Measurements from ENCODE around the gene DPH1.

Gene DPH1

DNA sequence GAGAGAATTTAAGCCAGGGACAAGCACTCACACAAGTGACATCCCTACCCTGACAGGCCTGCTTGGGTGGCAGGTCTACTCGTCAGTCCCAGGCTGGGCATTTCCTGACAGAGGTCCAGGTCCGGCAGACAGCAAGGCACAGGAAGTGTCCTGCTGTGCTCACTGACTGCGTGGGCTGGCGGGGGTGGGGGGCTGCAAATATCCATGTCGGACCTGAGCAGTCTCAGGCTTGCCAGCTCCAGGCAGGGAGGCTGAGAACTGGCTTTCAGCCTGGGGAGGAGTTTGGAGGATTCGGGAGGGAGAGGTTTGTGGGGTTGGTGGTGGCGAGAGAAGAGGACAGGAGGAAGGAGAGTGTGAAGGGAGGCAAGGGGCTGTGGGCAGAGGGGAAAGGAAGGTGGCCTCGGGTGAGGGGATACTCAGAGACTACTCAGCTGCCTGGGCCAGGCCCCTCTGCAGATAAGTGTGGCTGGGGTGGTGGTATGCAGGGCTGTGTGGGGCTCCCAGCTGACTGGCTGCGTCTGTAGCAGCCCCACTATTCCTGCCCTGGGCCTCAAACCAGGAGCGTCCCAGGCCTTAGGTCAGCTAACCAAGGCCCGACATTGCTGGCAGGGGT, 32.7 kb downstream of the DPH1 start:
- no peak for DNase-seq

DNA sequence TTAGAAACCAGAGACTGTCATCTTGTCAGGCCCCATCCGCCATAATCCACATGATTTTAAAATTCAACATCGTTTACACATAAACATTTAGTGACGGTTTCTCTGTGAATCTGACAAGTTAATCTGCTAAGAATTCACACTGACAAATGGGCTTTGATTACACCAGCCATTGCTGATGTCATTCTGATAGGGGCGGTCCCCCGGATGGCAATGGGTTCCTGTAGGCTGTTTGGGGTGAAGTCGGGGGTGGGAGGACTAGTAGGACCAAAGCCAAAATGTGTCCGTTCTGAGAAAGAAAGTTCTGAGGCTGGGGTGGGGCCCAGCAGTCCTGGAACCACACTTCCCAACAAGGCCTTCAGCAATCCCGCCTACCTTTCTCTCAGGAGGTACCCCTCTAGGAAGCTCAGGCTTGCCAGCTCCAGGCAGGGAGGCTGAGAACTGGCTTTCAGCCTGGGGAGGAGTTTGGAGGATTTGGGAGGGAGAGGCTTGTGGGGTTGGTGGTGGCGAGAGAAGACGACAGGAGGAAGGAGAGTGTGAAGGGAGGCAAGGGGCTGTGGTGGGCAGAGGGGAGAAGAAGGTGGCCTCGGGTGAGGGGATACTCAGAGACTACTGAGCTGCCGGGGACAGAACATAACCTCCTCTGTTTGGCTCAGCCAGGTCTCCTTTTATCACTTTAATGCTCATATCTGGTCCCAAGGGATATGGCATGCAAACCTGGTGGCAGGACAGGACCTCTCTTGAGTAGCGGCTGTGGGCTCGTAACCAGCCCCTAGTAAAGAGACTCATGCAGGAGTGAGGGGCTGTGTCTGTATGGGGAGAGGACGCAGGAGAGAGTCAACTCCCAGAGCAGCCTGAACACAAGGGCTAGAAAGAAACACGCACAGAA, 33.6 kb downstream of the DPH1 start:
- no peak for DNase-seq

DNA sequence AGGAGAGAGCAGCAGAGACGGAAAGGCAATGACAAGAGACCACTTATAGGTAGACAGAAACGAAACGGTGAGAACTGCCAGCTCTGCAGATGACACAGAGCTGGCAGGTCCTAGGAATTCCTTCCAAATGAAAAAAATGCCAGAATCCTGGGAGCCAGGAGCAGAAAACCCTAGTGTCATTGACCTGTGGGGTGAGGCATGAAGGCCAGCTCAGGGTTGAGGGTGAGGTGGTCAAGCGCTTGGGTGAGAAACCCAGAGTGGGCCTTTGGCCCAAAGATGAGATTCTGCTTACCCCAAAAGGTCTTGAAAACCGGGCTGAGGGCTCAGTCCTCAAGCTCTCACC, 34.2 kb downstream of the DPH1 start:
- no peak for DNase-seq

DNA sequence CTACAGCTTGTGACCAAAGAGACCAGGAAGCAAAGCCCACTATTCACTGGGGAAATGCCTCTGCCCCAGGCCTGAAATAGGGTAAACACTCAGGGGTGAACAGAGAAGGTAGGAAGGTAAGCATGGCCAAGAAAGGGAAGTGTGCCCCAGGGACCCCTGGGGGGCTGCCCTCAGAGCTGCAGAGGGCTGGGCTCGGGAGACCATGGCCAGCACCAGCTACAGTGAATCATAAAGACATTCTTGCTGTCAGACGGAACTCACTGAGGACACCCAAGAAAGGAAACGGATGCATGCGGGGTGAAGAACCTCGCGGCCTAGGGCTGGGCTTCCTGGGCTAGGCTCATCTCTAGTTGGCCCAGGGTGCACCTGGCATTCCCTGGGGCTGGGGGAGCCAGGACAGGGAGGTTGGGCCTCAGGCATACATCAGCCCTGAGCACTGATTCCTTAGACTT, 34.6 kb downstream of the DPH1 start:
- no peak for DNase-seq

DNA sequence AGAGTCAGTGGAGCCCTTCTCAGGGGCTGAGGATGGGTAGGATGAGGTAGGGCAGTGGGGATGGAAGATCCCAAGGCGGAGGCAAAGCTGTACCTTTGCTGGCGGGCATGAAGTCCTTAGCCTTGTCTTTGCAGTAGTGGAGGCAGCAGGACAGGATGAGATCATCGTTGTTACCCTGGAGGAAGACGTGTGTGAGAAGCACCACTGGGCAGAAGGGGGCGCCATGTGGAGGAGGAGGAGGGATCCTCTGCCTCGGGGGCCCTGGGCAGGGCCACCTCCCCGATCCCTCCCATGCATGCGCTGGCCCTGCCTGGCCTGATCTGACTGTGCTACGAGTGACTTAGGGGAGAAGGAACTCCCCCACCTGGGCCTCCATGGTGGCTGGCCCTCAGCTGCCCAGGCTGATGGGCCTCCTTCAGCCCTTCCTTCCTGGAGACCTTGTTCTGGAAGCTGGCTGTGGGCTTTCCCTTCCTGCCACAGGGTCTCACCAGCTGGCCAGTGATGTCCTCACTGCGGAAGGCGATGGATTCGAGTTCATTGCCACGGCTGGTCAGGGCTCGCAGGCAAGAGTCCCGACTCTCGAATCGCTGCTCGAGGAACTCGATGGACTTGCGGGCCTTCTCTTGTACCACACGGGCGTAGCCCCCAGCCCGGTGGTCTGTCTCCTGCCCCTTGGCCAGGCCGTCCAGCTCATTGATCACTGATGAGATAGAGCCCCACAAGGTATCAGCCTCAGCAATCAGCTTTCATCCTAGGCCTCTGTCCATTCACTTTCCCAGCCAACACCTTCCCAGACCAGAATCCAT, 35.2 kb downstream of the DPH1 start:
- DNase-seq, result no peak

DNA sequence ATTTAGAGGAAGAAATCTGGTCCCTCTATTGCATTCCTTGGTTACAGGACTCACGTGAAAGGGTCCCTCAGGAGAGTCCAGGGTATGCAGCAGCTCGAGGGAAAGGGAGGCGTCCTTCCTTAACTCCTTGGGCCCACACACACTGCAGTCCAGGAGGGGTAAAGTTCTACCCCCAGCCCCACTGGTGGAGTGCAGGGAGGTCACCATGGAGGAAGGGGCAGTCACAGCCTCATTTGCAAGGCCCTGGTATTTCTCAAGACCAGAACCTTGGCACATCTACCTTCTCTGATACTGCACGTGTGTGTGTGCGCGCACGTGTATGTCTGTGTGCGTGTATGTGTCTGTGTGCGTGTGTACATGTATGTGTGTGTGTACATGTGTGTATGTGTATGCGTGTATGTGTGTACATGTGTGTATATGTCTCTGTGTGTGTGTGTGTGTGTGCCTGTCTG, 36.0 kb downstream of the DPH1 start:
- DNase-seq, result no peak

DNA sequence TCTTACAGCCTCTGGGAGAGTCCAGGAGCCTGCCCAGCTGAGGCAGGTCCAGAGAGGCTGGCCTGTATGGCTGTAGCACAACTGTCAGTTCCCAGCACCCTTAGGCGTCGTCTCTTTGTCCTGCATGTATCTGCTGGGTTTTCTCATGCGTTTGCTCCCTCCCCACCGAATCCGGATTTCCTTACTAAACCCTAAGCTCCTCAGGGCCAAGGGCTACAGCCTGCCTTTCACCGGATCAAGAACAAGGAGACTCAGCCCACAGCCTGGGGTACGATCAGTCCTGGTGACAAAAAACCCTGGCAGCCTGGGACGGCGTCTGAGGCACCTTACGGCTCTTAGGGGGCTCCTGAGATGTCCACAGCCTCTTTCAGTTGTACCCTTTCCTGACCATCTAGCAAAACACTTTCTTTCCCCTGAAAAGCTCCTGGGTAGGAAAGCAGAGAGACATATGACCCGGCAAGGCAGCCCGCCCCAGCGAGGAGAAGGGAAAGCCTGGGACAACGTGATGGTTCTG, 37.2 kb downstream of the DPH1 start:
- DNase-seq, result no peak

DNA sequence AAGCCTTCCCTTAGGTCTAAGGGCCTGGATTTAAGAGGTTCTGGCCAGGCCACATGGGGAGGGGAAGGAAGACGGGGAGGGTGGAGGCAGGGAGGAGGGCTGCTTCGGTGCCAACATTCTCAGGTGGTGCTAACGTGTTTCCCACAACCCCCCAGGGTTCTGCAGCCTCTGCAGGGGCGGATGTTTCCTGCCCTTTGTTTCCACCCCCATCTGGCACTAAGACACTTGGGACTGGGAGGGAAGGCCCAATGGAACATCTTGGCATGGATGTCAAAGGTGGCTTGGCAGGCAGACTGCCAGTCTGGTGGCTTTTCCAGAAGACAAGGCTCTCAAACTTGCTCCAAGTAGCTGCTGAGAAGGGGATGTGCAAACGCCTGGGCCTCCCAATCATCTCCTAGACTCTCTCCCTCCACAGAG, 37.7 kb downstream of the DPH1 start:
- no peak for DNase-seq

DNA sequence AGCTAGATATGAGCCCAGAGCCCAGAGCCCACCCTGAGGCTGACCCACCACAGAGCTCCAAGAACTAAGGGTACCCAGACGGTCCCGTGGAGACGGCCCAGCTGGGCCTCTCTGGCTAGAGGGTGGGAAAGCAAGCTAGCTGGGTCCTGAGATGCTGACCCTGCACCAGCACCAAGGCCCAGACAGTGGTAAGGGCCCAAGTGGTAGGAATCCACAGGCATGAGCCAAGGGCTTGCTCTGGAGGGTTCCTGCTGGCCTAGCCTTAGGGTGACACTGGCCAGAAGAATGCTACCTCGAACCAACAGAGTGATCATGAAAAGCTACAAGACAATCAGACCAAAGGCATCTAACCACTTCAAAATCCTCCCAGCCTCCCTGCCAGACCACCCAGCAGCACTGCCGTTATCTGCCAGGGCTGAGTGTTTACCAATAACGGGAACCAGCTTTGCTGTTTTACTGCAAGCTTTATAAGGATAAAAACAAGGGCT, 38.1 kb downstream of the DPH1 start:
- no peak for DNase-seq

DNA sequence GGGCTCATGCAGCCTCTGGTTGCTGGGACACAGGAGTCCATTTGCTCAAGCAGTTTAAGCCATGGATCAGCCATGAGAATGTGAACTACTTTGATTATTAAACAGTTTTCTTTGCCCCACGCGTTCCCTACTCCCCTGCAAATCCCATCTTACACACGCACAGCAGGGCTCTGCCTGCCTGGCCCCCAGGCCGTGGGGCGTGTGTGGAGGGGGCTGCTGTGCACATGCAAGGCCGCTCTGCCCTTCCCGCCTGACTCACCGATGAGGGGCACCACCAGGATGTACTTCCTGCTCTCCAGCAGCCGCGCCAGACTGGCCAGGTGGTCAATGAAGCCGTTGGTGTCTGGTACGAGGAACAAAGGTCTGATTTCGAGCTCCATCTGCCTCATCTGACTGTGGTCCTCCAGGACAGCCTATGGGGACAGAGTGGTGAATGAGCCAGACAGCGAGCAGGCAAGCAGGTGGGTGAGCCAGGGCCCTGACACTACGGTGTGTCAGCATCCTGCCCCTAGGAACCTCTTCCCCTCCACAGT, 38.6 kb downstream of the DPH1 start:
- DNase-seq, result no peak

DNA sequence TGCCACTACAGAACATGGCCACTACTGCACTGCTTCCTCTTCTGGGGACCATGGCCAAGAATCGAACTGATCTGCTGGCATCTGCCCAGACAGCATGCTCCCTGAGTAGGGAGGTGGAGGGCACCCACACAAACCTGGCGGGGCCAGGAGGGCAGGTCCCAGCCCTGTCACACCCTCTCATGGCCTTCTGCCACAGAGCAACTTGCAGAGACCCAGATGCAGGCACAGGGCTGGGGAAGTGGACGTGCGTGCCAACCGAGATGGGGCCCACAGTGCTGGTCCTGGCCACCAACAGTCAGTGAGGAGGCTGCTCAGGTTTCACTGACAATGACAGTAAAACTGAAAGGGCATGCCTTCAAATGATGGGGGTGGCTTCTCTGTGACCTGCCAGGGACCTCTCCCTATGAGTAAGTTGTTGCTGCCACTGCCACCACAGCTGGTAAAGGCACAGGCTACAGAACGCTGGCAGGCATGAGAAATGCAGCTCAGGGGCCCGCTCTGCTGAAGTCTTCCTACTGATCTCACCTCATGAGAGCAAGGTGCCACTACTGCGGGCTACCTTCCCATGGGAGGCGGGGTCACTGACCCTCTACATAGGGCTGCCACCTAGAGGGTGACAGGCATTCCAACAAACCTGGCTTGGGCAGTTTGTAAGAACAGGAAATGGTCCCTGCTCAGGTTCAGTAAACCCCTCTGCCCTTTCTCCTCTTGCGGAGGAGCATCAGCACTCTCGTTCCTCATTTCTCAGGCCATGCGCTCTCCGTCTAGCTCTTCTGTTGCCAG, 40.5 kb downstream of the DPH1 start:
- DNase-seq, result no peak

DNA sequence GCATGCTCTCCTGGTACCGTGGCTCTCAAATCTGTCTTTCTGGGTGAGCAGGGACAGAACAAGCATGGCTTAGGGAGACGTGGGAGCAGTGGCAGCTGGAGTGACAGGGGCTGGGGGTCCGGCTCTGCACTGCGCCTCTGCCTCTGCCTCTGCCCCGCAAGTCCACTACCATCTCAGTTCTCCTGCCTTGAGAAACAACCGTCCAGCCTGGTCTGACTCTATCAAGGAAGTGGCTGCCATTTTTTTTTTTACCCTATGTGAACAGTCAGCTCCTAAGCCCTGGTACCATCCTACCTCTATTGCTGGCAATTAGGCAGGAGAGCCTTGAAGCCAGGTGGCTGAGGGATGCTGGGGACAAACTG, 41.1 kb downstream of the DPH1 start:
- DNase-seq, result no peak

DNA sequence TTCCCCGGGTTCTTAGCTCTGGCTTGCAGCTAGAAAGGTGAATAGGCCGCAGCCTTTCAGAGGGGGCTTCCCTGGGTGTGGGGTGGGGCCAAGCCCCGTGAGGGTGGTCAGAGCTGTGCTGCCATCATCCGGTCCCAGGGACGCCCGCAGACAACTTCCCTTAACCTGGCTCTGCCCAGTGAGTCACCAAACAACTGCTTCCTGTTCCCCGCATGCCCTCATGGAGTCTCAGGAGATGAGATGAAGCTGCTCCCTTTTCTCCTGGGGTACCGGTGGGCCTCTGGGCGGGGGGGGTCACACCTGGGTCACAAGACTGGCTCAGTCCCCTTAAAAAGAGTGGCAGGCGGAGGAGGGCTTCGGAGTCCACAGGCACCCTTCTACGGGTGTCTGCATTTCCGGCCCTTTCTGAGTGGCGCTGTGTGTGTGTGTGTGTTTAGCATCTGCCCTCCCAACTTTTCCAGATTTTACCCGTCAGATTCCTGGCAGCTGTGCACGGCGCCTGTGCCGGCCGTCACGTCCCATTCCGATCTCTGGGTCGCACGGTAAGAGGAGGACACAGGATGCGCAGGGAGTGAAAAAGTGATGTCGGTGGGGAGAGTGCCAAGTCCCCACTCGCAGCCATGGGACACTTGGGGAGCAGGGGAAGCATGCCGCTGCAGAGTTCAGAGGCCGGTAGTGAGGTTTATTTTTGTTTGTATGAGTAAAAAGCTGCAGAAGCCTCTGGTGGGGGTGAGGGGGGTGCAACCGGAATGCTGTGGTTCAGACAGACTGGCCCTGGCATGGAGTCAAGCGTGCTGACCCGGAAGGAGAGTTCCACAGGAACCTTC, 41.7 kb downstream of the DPH1 start:
- no peak for DNase-seq

DNA sequence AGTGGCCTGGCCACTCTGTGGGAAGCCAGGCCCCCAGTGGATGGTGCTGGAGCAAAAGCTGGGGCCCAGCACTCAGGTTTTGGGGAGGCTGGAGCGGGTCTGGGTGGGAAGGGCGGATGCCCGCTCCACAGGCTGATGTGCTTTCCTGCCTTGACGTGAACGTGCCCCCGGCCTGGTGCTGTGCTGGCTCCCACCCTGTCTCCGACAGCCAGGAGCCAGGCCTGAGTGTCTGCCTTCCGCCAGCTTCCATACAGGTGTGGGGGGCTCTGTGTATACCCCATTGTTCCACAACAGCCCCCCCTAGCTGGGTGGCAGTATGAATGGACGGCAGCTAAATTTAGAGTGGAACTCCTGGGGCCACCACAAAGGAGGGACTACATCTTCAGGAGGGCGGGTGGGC, 45.0 kb downstream of the DPH1 start:
- DNase-seq, result no peak

DNA sequence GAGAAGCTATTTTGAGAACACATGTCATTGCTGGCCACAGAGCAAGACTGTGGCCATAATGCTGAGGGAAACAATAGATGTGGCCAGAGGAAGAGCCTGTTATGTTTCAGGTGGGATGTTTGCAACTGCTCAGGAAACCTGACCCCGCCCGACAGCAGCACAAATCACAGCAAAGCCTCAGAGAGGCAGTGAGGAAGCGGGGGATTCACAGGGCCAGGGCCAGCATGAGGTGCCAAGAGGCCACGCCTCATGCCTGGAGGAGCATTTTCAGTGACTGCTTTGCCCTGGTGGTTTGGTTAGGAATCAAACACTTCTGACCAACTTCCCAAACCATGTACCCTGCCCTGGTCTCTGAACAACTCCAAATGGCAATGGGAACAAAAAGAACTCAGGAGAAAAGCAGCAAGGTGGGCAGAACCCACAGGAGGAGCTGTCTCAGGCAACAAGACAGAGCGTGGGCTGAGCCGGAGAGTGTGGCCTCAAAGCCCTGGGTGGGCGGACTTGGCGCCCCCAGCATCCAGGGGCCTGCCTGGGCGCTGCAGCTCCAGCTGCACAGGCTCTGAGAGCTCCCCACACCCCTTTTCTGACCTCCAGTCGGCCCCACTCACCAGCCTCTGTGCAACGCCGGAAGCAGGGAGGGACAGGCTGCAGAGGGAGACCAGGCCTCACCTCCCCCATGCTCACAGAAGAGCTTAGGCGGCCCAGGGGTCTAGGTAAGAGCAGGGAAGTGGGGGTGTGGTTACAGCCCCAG, 45.6 kb downstream of the DPH1 start:
- no peak for DNase-seq

DNA sequence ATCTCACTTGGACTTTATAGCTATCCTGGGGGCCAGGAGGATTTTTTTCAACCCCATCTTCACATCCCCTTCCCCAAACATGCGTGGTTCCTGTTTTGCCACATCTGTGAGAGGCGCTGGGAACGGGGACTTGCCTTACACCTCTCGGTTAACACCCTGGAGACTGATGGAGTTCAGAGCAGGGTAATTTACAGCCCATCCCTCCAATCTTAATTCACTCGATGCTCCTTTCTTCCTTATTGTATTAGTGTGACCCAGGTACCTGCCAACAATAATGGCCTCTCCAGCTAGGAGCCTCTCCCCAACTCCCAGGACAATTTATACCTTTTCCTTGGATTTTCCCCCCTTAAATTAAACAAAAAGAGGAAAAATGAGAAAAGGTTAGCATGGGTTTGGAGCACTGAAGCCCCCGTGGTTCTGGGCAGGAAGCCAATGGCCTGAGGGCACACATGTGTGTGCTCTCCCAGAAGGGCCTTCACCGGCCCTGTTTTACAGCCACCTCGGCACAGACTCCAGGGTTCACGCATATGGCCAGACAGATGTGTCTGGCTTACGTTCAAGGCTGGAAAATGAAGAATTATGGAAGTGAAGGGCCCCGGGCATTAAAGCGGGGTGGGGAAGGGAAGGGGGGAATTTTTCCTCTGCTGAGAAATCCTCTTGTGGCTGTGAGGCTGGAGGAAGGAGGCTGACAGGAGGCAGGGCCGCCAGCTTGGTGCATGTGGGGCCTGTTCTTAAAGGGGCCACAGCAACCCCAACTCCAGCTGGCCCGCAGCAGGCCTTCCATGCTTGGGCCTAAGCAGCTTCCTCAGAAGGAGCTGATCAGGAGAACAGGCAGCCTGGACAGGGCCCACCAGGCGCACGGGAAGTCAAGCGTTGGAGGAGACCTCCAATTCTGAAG, 46.4 kb downstream of the DPH1 start:
- no peak for DNase-seq

DNA sequence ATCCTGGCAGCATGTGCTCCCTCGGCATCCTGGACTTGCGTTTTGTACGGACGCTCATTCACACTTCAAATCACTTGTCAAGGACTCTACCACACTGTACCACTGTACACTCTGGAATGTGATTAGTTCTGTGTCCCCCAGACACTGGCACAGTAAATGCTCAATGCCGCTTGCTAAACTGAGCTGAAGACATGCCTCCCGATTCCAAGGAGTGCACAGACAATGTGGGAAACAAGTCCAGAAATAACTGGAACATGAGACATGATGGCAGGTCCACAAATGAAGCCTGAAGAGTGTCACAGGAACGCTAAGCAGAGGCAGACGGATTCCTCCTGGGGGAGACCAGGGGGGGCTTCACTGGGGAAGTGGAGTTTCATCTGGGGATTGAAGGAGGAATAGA, 47.1 kb downstream of the DPH1 start:
- no peak for DNase-seq

DNA sequence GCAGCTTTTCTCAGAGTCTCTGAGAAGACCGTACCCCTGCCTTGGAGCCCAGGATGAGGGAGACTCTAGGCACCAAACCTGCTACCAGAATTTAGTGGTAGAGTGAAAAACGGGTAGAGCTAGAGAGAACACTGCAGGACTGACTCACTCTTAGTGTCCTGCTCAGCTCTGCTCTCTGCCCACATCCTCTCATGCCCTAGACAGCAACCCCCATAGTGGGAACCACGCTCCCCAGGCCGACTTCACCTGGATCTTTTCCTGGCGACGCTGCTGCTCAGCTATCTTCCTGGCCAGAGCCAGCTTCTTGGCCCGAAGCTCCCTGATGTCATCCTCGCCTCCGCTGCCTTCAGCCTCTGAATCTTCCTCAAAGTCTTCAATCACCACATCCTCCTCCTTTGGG, 51.6 kb downstream of the DPH1 start:
- no peak for DNase-seq

DNA sequence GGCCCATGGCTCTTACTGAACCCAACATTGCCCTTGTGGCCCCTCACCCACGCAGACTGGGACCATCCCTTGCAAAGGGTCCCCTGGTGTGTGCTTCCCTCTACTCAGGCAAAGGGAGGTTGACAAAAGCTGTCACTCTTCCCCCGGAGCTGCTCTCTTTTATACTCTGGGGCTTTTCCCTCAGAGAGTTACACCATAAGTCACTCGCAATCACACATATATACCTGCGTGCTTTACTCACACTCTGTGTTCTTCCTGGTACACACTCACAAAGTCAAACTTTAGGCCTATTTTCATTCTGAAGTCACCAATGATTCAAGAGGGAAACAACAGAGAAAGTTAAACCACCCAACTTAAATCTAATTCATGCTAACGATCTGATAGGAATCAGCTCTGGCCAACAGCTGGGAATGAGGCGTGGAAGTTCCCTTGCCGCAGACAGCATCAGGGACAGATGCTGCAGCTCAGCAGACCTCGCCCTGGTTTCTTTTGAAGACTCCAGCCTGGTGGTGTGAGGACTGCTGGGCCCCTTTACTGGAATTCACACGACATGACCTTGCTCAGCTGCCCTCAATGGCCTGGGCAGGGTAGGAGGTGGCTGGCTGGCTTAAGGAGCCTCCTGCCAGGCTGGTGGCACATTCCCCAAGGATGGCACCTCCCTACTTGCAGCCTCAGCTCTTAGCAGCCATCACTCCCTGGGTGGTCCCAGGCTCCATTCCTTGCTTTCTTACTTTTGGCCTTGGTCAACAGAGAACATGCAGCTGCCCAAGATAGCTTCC, 52.2 kb downstream of the DPH1 start:
- DNase-seq, result no peak

Data from amniotic stem cell (primary cell).